Measurements from ENCODE around the gene LRRC36.

DNA sequence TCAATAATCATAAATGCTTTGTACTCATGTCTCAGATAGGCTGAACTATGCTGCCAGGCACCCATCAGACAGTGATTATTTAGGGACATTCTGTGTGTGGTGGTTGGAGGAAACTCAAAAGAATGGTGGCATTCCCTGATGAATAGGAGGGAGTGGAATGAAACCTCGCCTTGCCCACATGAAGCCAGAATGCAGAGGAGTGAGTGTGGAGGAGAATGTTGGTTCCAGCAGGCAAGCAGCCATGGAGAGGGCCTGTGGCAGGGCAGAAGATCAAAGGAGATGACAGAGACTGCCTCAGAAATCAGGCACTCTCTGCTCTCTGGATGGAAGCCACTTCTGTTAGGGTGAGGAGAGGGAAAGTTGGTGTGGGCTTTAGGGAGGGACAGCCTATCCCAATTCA lies 22.6 kb upstream of the LRRC36 start:
- TF ChIP-seq, protein P1, sequence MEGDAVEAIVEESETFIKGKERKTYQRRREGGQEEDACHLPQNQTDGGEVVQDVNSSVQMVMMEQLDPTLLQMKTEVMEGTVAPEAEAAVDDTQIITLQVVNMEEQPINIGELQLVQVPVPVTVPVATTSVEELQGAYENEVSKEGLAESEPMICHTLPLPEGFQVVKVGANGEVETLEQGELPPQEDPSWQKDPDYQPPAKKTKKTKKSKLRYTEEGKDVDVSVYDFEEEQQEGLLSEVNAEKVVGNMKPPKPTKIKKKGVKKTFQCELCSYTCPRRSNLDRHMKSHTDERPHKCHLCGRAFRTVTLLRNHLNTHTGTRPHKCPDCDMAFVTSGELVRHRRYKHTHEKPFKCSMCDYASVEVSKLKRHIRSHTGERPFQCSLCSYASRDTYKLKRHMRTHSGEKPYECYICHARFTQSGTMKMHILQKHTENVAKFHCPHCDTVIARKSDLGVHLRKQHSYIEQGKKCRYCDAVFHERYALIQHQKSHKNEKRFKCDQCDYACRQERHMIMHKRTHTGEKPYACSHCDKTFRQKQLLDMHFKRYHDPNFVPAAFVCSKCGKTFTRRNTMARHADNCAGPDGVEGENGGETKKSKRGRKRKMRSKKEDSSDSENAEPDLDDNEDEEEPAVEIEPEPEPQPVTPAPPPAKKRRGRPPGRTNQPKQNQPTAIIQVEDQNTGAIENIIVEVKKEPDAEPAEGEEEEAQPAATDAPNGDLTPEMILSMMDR (IDR thresholded peaks at IDR 0.05): no peak
- TF ChIP-seq POLR2A (IDR thresholded peaks at IDR 0.05): no peak

All from right lobe of liver (tissue), 4 donors.